GM23248 (cell line): ENCODE measurements around the gene MRPS34. TPM values are rescaled to one million over a fixed set of nuclear protein-coding genes. Genes with fewer than 3 reads are reported as not detected.
"Not testable (repeated sequence)": the region's sequence is repeated elsewhere in the genome, so short reads cannot be mapped to it uniquely, and the experiment has no call there.

Experiments
- DNase-seq: peaks from one replicate; pipeline ENCODE4 v3.0.0-alpha.2; 2015
- H2AFZ ChIP-seq: fragments of 200-600 bp; sonication (generic); 2 replicates; pipeline ENCODE4 v1.6.1; 2016; ENCODE audit warnings: antibody characterized with exemption
- H3F3A ChIP-seq: fragments of 200-600 bp; sonication (generic); 2 replicates; pipeline ENCODE4 v1.6.1; 2016; ENCODE audit warnings: mild to moderate bottlenecking, antibody characterized with exemption, mixed run types; ENCODE audit not compliant: insufficient read depth
- H3K27ac ChIP-seq: fragments of 200-600 bp; sonication (generic); 2 replicates; pipeline ENCODE4 v1.5.1; 2016; ENCODE audit warnings: mild to moderate bottlenecking
- H3K27me3 ChIP-seq: fragments of 200-600 bp; sonication (generic); replicated peaks from 2 replicates; pipeline ENCODE4 v1.6.1; 2016; ENCODE audit warnings: mild to moderate bottlenecking; ENCODE audit not compliant: insufficient read depth
- H3K36me3 ChIP-seq: fragments of 200-600 bp; sonication (generic); 2 replicates; pipeline ENCODE4 v1.6.1; 2016; ENCODE audit warnings: low read depth, mild to moderate bottlenecking
- H3K4me1 ChIP-seq: fragments of 200-600 bp; sonication (generic); 2 replicates; pipeline ENCODE4 v1.6.1; 2016; ENCODE audit warnings: mild to moderate bottlenecking; ENCODE audit not compliant: insufficient read depth
- H3K4me2 ChIP-seq: fragments of 200-600 bp; sonication (generic); one replicate; pipeline ENCODE4 v1.6.1; 2016; ENCODE audit warnings: mild to moderate bottlenecking; ENCODE audit not compliant: unreplicated experiment
- H3K4me3 ChIP-seq: fragments of 200-600 bp; sonication (generic); 2 replicates; pipeline ENCODE4 v1.5.1; 2016; ENCODE audit warnings: mild to moderate bottlenecking
- H3K79me2 ChIP-seq: fragments of 200-600 bp; sonication (generic); 2 replicates; pipeline ENCODE4 v1.6.1; 2016; ENCODE audit warnings: mild to moderate bottlenecking; ENCODE audit not compliant: insufficient read depth
- H3K9ac ChIP-seq: fragments of 200-600 bp; sonication (generic); 2 replicates; pipeline ENCODE4 v1.6.1; 2016; ENCODE audit warnings: mild to moderate bottlenecking
- H3K9me2 ChIP-seq: fragments of 200-600 bp; sonication (generic); 2 replicates; pipeline ENCODE4 v1.6.1; 2016; ENCODE audit warnings: mixed run types, mild to moderate bottlenecking, moderate library complexity; ENCODE audit not compliant: insufficient read depth
- H3K9me3 ChIP-seq: fragments of 200-600 bp; sonication (generic); one replicate; pipeline ENCODE4 v1.6.1; 2017; ENCODE audit warnings: low read depth
- H4K20me1 ChIP-seq: fragments of 200-600 bp; sonication (generic); 2 replicates; pipeline ENCODE4 v1.6.0; 2016; ENCODE audit not compliant: insufficient read depth
- EZH2 ChIP-seq: fragments of 200-600 bp; sonication (generic); IDR thresholded peaks from 2 replicates; pipeline ENCODE4 v1.6.1; 2018; ENCODE audit warnings: antibody characterized with exemption, mild to moderate bottlenecking; ENCODE audit not compliant: insufficient read depth, poor library complexity, severe bottlenecking
- EZH2phosphoT487 ChIP-seq: fragments of 200-600 bp; sonication (generic); IDR thresholded peaks from 2 replicates; pipeline ENCODE4 v1.6.1; 2018; ENCODE audit warnings: antibody characterized with exemption, moderate library complexity, mild to moderate bottlenecking, low read depth; ENCODE audit not compliant: insufficient read depth
- WGBS, 2 experiments: methylation state at CpG; one replicate each; pipeline ENCODE4 v1.1.6; 2015 to 2017; ENCODE audit warnings: low lambda C conversion rate in 2 of 2, low coverage in 1 of 2; ENCODE audit errors: missing lambda C conversion rate in 2 of 2; 5-methylcytosine and 5-hydroxymethylcytosine counted together
- in situ Hi-C: fragments of 300-500 bp; cut with MboI; formaldehyde crosslinking; loops from 2 replicates; pipeline ENCODE4 v1.15.0; 2020
- polyA plus RNA-seq: library from polyadenylated mRNA; unstranded; fragments of >200 nt; fragmentation: Nextera tagmentation; extraction: Ambion mirVana; gene quantifications from 2 replicates; pipeline ENCODE4 v1.2.1, GENCODE V29; 2016
- total RNA-seq: library from RNA; depleted of rRNA; stranded (reverse); fragments of >200 nt; shearing (Covaris generic); gene quantifications from 2 replicates; pipeline ENCODE4 v1.2.3, GENCODE V29; 2014

Gene MRPS34
- total and polyA plus RNA-seq, 2 experiments from 2014 or later = 96.5 to 119 TPM

DNA sequence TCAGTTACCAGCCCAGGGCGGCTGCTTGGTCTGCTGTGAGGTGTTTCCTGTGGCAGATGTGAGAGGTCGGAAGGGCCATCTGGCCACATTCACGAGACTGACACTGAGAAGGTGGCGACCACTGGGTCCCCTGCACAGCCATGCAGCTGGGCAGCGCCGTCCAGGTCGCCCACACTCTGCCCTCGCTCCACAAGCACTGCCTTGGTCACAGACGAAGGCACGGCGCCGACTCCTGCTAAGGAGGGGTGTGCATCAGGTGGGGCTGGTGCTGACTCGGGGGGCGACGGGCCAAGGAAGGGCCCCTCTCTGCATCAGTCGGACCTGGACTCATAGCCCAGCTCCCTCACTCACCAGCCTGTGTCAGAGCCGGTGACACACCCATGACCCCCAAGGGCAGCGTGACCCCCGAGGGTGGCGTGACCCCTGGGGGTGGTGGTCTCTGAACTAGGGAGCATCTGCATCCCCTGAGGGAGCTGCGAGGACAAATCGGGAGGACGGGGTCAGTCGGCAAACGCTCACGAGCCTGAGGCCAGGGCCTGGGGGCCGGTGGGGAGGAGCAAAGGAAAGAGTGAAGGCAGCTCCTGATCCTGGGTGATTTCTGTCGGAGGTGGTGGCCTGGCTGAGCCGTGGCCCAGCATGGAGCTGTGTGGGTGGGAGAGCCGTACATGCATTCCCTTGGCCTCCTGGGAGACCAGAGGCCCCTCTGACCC, 32.0 kb downstream of the MRPS34 start:
- 89 to 91% methylated on average over 27 to 30 of the region's 30 CpGs for WGBS, 2 experiments
- H3K36me3 ChIP-seq = no peaks in the 10 kb centered on the region; the same call in 1 of the 2 replicates
- no peak overlapping the region for H3K9ac ChIP-seq
- H3K27me3 ChIP-seq = no peaks in the 10 kb centered on the region
- H3K27ac ChIP-seq = no peak overlapping the region
- no peaks in the 10 kb centered on the region for H3K9me2 ChIP-seq
- in situ Hi-C loops = no loop called here
- H3F3A ChIP-seq = 0 out of 2 replicates have a peak, but pooled peaks cover under 1% of the 10 kb centered on the region
- peaks cover 4% of the 10 kb centered on the region; the same call in 1 of the 2 replicates for H3K79me2 ChIP-seq
- H3K4me1 ChIP-seq = peaks cover 10% of the 10 kb centered on the region
- H3K4me2 ChIP-seq = no peak overlapping the region
- no peak overlapping the region for H2AFZ ChIP-seq
- no peak for DNase-seq
- no peak for TF ChIP-seq EZH2
- TF ChIP-seq EZH2phosphoT487 = no peak
- no peaks in the 10 kb centered on the region for H3K9me3 ChIP-seq
- H3K4me3 ChIP-seq = no peak overlapping the region
- H4K20me1 ChIP-seq = no peaks in the 10 kb centered on the region

DNA sequence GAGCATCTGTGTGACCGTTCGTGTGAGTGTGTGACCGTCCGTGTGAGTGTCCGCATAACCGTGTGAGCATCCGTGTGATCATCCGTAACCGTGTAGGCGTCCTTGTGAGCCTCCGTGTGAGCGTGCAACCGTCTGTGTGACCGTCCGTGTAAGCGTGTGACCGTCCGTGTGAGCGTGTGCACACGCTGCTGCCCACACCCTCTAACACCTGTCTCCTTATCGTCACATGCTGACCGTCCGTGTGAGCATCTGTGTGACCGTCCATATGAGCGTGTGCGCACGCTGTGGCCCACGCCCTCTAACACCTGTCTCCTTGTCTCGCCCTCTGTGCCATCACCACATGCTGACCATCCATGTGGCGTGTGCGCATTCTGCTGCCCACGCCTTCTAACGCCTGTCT, 32.7 kb downstream of the MRPS34 start:
- DNase-seq = no peak
- H3K79me2 ChIP-seq = peaks cover 4% of the 10 kb centered on the region; the same call in 1 of the 2 replicates
- in situ Hi-C loops = no loop called here
- H3K4me3 ChIP-seq = no peak overlapping the region
- H2AFZ ChIP-seq = no peak overlapping the region
- H3K9ac ChIP-seq = no peak overlapping the region
- no peaks in the 10 kb centered on the region for H4K20me1 ChIP-seq
- H3K4me2 ChIP-seq = no peak overlapping the region
- H3K27me3 ChIP-seq = no peaks in the 10 kb centered on the region
- H3K27ac ChIP-seq = no peak overlapping the region
- H3K4me1 ChIP-seq = peaks cover 3% of the 10 kb centered on the region
- peaks cover 7% of the 10 kb centered on the region; the same call in 1 of the 2 replicates for H3F3A ChIP-seq
- WGBS, 2 experiments = 96% methylated on average over 33 of the region's 33 CpGs
- H3K9me3 ChIP-seq = no peaks in the 10 kb centered on the region
- no peaks in the 10 kb centered on the region for H3K36me3 ChIP-seq
- H3K9me2 ChIP-seq = no peaks in the 10 kb centered on the region
- TF ChIP-seq EZH2phosphoT487 (no peak), EZH2 (no peak)

DNA sequence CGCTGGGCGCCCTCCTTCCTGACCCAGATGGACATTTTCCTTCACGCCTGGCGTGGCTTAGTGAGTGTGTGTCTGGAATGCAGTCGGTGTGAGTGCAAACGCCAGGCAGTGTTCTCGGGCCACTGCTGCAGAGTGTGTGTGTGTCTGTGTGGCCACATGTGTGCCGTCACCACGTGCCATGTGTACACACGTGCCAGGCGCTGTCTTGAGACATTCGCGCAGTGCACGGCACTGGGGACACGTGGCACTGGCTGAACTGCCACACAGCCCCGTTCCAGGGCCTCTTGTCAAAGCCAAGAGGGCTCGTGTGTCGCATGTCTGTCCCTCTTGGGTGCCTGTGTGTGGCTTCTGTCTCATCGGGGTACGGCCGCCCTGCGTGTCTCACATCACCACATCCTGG, 38.1 kb downstream of the MRPS34 start:
- no peak for TF ChIP-seq EZH2
- TF ChIP-seq EZH2phosphoT487 = no peak
- Histone ChIP-seq H3K9ac (no peak overlapping the region), H3K79me2 (peaks cover 4% of the 10 kb centered on the region; the same call in 1 of the 2 replicates), H3K4me1 (no peaks in the 10 kb centered on the region), H3F3A (peaks cover 10% of the 10 kb centered on the region; the same call in 1 of the 2 replicates), H3K4me3 (no peak overlapping the region), H3K9me2 (no peaks in the 10 kb centered on the region), H3K36me3 (no peaks in the 10 kb centered on the region; the same call in 1 of the 2 replicates), H4K20me1 (no peaks in the 10 kb centered on the region), H3K27ac (no peak overlapping the region), H3K4me2 (no peak overlapping the region), H3K27me3 (no peaks in the 10 kb centered on the region), H3K9me3 (no peaks in the 10 kb centered on the region), H2AFZ (no peak overlapping the region)
- in situ Hi-C loops = no loop called here
- WGBS, 2 experiments = 94 to 96% methylated on average over 21 to 22 of the region's 22 CpGs
- DNase-seq = no peak

DNA sequence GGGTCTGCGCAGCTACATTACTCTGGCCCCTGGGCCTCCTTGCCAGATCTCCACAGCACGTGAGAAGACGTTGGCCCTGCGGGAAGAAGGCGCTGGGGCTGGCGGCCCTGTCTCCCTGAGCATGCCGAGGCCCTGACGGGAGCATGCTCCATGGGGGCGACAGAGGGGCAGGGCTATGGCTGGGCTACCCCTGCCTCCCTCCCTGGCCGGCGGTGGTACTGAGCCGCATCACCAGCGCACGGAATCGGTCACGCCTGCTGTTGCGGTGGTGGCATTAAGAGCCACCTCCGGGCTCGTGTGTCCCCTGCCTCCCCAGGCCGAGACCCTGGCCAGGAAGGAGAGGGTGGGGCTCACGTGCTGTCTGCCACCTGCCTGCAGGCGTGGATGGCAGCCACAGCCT, 38.8 kb downstream of the MRPS34 start:
- peaks cover 10% of the 10 kb centered on the region; the same call in 1 of the 2 replicates for H3F3A ChIP-seq
- H3K9ac ChIP-seq = no peak overlapping the region
- in situ Hi-C loops = no loop called here
- H3K9me3 ChIP-seq = no peaks in the 10 kb centered on the region
- no peaks in the 10 kb centered on the region for H4K20me1 ChIP-seq
- H3K4me1 ChIP-seq = no peaks in the 10 kb centered on the region
- no peak for DNase-seq
- H3K4me3 ChIP-seq = no peak overlapping the region
- no peak overlapping the region for H3K4me2 ChIP-seq
- TF ChIP-seq EZH2 (no peak), EZH2phosphoT487 (no peak)
- H2AFZ ChIP-seq = no peak overlapping the region
- no peak overlapping the region for H3K27ac ChIP-seq
- H3K79me2 ChIP-seq = peaks cover 4% of the 10 kb centered on the region; the same call in 1 of the 2 replicates
- no peaks in the 10 kb centered on the region for H3K27me3 ChIP-seq
- WGBS, 2 experiments = 90 to 91% methylated on average over 18 to 21 of the region's 22 CpGs
- H3K36me3 ChIP-seq = no peaks in the 10 kb centered on the region; the same call in 1 of the 2 replicates
- no peaks in the 10 kb centered on the region for H3K9me2 ChIP-seq

DNA sequence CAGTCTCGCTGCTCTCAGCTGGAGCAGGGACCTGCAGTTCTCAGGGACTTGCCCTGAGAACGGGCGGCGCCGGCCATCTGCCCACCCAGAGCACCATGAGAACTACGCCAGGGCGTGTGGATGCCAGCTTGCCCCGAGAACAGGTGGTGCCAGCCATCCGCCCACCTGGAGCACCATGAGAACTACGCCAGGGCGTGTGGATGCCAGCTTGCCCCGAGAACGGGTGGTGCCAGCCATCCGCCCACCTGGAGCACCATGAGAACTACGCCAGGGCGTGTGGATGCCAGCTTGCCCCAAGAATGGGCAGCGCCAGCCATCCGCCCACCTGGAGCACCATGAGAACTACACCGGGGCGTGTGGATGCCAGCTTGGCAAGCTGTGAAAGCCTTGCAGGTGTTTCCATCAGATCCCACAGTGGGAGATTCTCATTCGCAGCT, 40.4 kb downstream of the MRPS34 start:
- 96 to 98% methylated on average over 16 to 21 of the region's 21 CpGs for WGBS, 2 experiments
- H3K4me3 ChIP-seq, H3K36me3 ChIP-seq, H3K9me3 ChIP-seq, H2AFZ ChIP-seq, H3K4me1 ChIP-seq, H3K27me3 ChIP-seq, H3K9me2 ChIP-seq, DNase-seq, H3K79me2 ChIP-seq, H3F3A ChIP-seq, H3K4me2 ChIP-seq, H3K27ac ChIP-seq, H4K20me1 ChIP-seq, in situ Hi-C loops, H3K9ac ChIP-seq: not testable (repeated sequence)
